GM12878 (cell line): ENCODE measurements around the gene SIGLEC10. TPM values are rescaled to one million over a fixed set of nuclear protein-coding genes. Genes with fewer than 3 reads are reported as not detected.

Experiments used
- ATF7 ChIP-seq: fragments of 450-650 bp; IDR thresholded peaks from 2 replicates; pipeline ENCODE4 v1.6.1; 2016; ENCODE audit warnings: low read depth, mild to moderate bottlenecking
- CBFB ChIP-seq: IDR thresholded peaks from 2 replicates; pipeline ENCODE4 v1.6.1; 2016; ENCODE audit warnings: antibody characterized with exemption, low read depth
- CEBPB ChIP-seq, 2 experiments: fragments of 150-350 bp in 1 of 2; IDR thresholded peaks; 2 replicates each; pipeline ENCODE4 v1.6.1; 2012 to 2014; ENCODE audit warnings: low read depth in 2 of 2, low read length in 2 of 2, borderline replicate concordance in 1 of 2, inconsistent platforms in 1 of 2
- CREB1 ChIP-seq: IDR thresholded peaks from 2 replicates; pipeline ENCODE4 v1.6.1; 2012; ENCODE audit warnings: low read depth, mild to moderate bottlenecking, inconsistent platforms
- EP300 ChIP-seq, 2 experiments: fragments of 150-350 bp in 1 of 2; IDR thresholded peaks; 2 replicates each; pipeline ENCODE4 v1.6.1; 2011 to 2012; ENCODE audit warnings: low read depth in 2 of 2, low read length in 2 of 2, borderline replicate concordance in 1 of 2, improper control_type of control experiment in 1 of 2, inconsistent platforms in 1 of 2; ENCODE audit not compliant: control insufficient read depth in 1 of 2
- FOXK2 ChIP-seq: fragments of 450-650 bp; IDR thresholded peaks from 2 replicates; pipeline ENCODE4 v1.6.1; 2017; ENCODE audit warnings: mild to moderate bottlenecking, moderate library complexity
- FOXM1 ChIP-seq: IDR thresholded peaks from 2 replicates; pipeline ENCODE4 v1.6.1; 2012; ENCODE audit warnings: low read depth, mild to moderate bottlenecking, inconsistent platforms, low read length, moderate library complexity
- HDGF ChIP-seq: fragments of 450-650 bp; IDR thresholded peaks from 2 replicates; pipeline ENCODE4 v1.6.1; 2016; ENCODE audit warnings: antibody characterized with exemption
- IRF4 ChIP-seq: IDR thresholded peaks from 2 replicates; pipeline ENCODE4 v1.6.1; 2011; ENCODE audit warnings: low read depth, low read length
- MAX ChIP-seq: IDR thresholded peaks from 2 replicates; pipeline ENCODE4 v1.6.1; 2012; ENCODE audit warnings: low read depth, low read length, improper control_type of control experiment
- NRF1 ChIP-seq: conservative IDR thresholded peaks from 2 replicates; pipeline ENCODE4 v1.6.1; 2011; ENCODE audit warnings: mild to moderate bottlenecking, low read depth, low read length, improper control_type of control experiment
- PML ChIP-seq: IDR thresholded peaks from 2 replicates; pipeline ENCODE4 v1.6.1; 2012; ENCODE audit warnings: low read length, inconsistent platforms
- RELA ChIP-seq: fragments of 450-650 bp; IDR thresholded peaks from 2 replicates; pipeline ENCODE4 v1.8.0; 2014; ENCODE audit warnings: borderline replicate concordance; ENCODE audit not compliant: partially characterized antibody
- SKIL ChIP-seq: fragments of 450-650 bp; IDR thresholded peaks from 2 replicates; pipeline ENCODE4 v1.6.1; 2017; ENCODE audit warnings: mild to moderate bottlenecking, low read depth, inconsistent platforms; ENCODE audit not compliant: poor library complexity, severe bottlenecking
- SP1 ChIP-seq: IDR thresholded peaks from one replicate; pipeline ENCODE4 v1.6.1; 2011; ENCODE audit warnings: low read depth, low read length
- TBL1XR1 ChIP-seq: IDR thresholded peaks from 2 replicates; pipeline ENCODE4 v1.6.1; 2012; ENCODE audit warnings: low read depth, low read length, improper control_type of control experiment
- YBX1 ChIP-seq: fragments of 450-650 bp; IDR thresholded peaks from 2 replicates; pipeline ENCODE4 v1.6.1; 2016; ENCODE audit warnings: antibody characterized with exemption
- ZNF217 ChIP-seq: fragments of 450-650 bp; IDR thresholded peaks from 2 replicates; pipeline ENCODE4 v1.6.1; 2017; ENCODE audit warnings: antibody characterized with exemption, mild to moderate bottlenecking
- polyA plus RNA-seq, 11 experiments: library from polyadenylated mRNA; depleted of rRNA in 4 of 11; unstranded in 6 of 11; stranded (reverse) in 5 of 11; fragments of >200 nt; fragmentation: Nextera tagmentation in 4 of 11; fragmentation: Illumina TruSeq in 1 of 11; extraction: Ambion mirVana in 4 of 11; extraction: Trizol in 1 of 11; gene quantifications; 1 replicate in 1 of 11; 2 replicates in 10 of 11; pipeline versions ENCODE4 v1.2.1 to v1.2.3, GENCODE V29; 2011 to 2016; ENCODE audit warnings: inconsistent platforms in 2 of 11, missing spikeins in 2 of 11, low read depth in 1 of 11
- total RNA-seq, 4 experiments: library from RNA; depleted of rRNA in 3 of 4; stranded (reverse); fragments of >200 nt in 3 of 4; fragmentation: Illumina TruSeq in 1 of 4; extraction: Trizol in 1 of 4; gene quantifications; 2 replicates each; pipeline versions ENCODE4 v1.2.1 to v1.2.3, GENCODE V29; 2013 to 2021
- TF ChIP-seq, protein P1 (sequence below): fragments of 450-650 bp; IDR thresholded peaks from 2 replicates; pipeline ENCODE4 v1.6.1; 2017; ENCODE audit warnings: mild to moderate bottlenecking, moderate library complexity
- TF ChIP-seq, protein P2 (sequence below): IDR thresholded peaks from 2 replicates; pipeline ENCODE4 v1.6.1; 2012; ENCODE audit warnings: low read length, inconsistent platforms

Gene SIGLEC10
- total and polyA plus RNA-seq, 10 of the 15 experiments (the other 5 are each of a cell fraction or from before 2014, with no cell fraction given), result 2.3 to 16.8 (median 7.8) TPM

DNA sequence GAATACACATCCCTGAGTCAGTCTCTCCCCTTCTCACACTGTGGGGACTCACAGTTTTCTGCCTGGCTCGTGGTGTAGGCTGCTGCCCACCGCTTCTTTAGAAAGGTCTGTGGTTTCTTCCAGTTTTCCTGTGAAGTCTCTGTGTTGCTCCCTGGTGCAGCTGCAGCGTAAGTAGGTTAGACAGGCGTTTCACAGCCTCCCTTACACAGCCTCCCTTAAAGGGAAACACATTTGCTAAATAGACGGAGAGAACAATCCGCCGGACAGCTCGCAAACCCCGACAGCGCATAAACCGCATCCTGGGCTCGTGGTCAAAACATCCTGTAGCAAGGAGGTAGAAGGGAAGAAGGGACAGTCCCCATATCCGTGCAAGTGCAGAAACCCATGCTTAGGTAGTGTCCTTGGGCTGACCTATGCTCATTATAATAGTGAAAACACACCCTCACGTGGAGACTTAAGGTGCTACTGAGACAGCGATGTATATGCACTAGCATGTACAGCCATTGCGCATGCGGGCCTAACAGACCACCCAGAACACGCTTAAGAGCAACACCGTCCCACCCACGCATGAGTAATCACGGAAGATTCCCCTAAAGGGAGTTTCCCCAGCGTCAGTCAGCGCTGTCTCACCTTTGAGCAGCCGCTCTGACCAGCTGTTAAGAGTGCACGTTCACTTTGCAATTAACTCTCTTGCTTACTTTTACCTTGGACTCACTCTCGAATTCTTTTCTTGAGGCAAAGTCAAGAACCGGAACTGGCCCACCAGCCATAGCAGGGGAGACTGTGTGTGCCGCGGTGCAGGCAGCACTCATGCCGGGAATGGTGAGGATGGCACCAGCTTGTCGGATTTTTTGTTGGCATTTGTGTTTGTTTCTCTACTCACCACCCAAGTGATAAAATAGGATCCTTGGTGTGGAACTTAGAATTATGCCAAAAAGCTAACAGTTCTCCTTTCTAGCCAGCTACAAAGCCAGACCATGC, 24.3 kb upstream of the SIGLEC10 start (continued):
- TF ChIP-seq, protein P1, sequence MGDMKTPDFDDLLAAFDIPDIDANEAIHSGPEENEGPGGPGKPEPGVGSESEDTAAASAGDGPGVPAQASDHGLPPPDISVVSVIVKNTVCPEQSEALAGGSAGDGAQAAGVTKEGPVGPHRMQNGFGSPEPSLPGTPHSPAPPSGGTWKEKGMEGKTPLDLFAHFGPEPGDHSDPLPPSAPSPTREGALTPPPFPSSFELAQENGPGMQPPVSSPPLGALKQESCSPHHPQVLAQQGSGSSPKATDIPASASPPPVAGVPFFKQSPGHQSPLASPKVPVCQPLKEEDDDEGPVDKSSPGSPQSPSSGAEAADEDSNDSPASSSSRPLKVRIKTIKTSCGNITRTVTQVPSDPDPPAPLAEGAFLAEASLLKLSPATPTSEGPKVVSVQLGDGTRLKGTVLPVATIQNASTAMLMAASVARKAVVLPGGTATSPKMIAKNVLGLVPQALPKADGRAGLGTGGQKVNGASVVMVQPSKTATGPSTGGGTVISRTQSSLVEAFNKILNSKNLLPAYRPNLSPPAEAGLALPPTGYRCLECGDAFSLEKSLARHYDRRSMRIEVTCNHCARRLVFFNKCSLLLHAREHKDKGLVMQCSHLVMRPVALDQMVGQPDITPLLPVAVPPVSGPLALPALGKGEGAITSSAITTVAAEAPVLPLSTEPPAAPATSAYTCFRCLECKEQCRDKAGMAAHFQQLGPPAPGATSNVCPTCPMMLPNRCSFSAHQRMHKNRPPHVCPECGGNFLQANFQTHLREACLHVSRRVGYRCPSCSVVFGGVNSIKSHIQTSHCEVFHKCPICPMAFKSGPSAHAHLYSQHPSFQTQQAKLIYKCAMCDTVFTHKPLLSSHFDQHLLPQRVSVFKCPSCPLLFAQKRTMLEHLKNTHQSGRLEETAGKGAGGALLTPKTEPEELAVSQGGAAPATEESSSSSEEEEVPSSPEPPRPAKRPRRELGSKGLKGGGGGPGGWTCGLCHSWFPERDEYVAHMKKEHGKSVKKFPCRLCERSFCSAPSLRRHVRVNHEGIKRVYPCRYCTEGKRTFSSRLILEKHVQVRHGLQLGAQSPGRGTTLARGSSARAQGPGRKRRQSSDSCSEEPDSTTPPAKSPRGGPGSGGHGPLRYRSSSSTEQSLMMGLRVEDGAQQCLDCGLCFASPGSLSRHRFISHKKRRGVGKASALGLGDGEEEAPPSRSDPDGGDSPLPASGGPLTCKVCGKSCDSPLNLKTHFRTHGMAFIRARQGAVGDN, result no peak
- TF ChIP-seq FOXM1 (peak; percentile 67), CREB1 (0 out of 2 replicates have a peak, but pooled peaks have one; percentile 28), RELA (peak; percentile 88), HDGF (peak; percentile 59; the same call in 1 of the 2 replicates), NRF1 (peak; percentile 47), MAX (0 out of 2 replicates have a peak, but pooled peaks have one; percentile 53), PML (no peak), SKIL (peak; percentile 97), IRF4 (peak; percentile 59), TBL1XR1 (peak; percentile 91), EP300 (IDR thresholded peaks at IDR 0.05; ENCODE audit: borderline replicate concordance in 1 of 2, control insufficient read depth in 1 of 2, low read depth in 2 of 2, low read length in 2 of 2) (peak; percentile 56 to 73), ATF7 (peak; percentile 88), CEBPB (IDR thresholded peaks at IDR 0.05; ENCODE audit: borderline replicate concordance in 1 of 2, low read depth in 2 of 2, low read length in 2 of 2) (0 out of 4 replicates have a peak, but pooled peaks of 1 of the 2 experiments have one; percentile 46), ZNF217 (0 out of 2 replicates have a peak, but pooled peaks have one; percentile 18), FOXK2 (peak; percentile 79), SP1 (peak; percentile 53), YBX1 (no peak), CBFB (0 out of 2 replicates have a peak, but pooled peaks have one; percentile 81)
- TF ChIP-seq, protein P2, sequence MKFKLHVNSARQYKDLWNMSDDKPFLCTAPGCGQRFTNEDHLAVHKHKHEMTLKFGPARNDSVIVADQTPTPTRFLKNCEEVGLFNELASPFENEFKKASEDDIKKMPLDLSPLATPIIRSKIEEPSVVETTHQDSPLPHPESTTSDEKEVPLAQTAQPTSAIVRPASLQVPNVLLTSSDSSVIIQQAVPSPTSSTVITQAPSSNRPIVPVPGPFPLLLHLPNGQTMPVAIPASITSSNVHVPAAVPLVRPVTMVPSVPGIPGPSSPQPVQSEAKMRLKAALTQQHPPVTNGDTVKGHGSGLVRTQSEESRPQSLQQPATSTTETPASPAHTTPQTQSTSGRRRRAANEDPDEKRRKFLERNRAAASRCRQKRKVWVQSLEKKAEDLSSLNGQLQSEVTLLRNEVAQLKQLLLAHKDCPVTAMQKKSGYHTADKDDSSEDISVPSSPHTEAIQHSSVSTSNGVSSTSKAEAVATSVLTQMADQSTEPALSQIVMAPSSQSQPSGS, result peak; percentile 76
